Erythroblast (primary cell): ENCODE data around the gene FAM186B.

ENCODE experiments used
- GATA1 ChIP-seq: IDR thresholded peaks from 2 replicates; pipeline ENCODE4 v1.6.1; 2011; ENCODE audit warnings: low read depth, mild to moderate bottlenecking, control low read depth, low read length, moderate library complexity
- POLR2A ChIP-seq: IDR thresholded peaks from 2 replicates; pipeline ENCODE4 v1.6.1; 2011; ENCODE audit warnings: mild to moderate bottlenecking, low read length

GRCh38 chr12:49543914-49544815 is 61.3 kb downstream of the FAM186B start:
- TF ChIP-seq POLR2A, result no peak
- TF ChIP-seq GATA1, result no peak
